H9 (cell line): Measurements from ENCODE around the gene TRRAP. TPM values are rescaled to one million over a fixed set of nuclear protein-coding genes. Genes with fewer than 3 reads are reported as not detected.

Source experiments
- DNase-seq: peaks from one replicate; pipeline ENCODE4 v3.0.0-alpha.2; 2017
- H2AFZ ChIP-seq: one replicate; pipeline ENCODE4 v1.6.1; 2013; ENCODE audit warnings: mild to moderate bottlenecking, low read length, control low read depth, moderate library complexity
- H2AK5ac ChIP-seq: 2 replicates; pipeline ENCODE4 v1.6.1; 2013; ENCODE audit warnings: low read length, control low read depth, mixed read lengths; ENCODE audit not compliant: insufficient read length
- H2BK120ac ChIP-seq: one replicate; pipeline ENCODE4 v1.6.1; 2013; ENCODE audit warnings: low read depth, mild to moderate bottlenecking, low read length, control low read depth, inconsistent platforms; ENCODE audit not compliant: poor library complexity, severe bottlenecking
- H2BK12ac ChIP-seq: 2 replicates; pipeline ENCODE4 v1.6.1; 2013; ENCODE audit warnings: low read length, control low read depth, mixed read lengths, low read depth; ENCODE audit not compliant: insufficient read length
- H2BK15ac ChIP-seq: 2 replicates; pipeline ENCODE4 v1.6.1; 2013; ENCODE audit warnings: low read depth, low read length, control low read depth
- H2BK20ac ChIP-seq: one replicate; pipeline ENCODE4 v1.6.1; 2013; ENCODE audit warnings: low read depth, mild to moderate bottlenecking, low read length, control low read depth, inconsistent platforms; ENCODE audit not compliant: poor library complexity, severe bottlenecking
- H2BK5ac ChIP-seq: 2 replicates; pipeline ENCODE4 v1.6.1; 2013; ENCODE audit warnings: low read length, control low read depth, mixed read lengths; ENCODE audit not compliant: insufficient read length
- H3K14ac ChIP-seq: 2 replicates; pipeline ENCODE4 v1.6.1; 2013; ENCODE audit warnings: low read length, control low read depth; ENCODE audit not compliant: insufficient read depth
- H3K18ac ChIP-seq: 2 replicates; pipeline ENCODE4 v1.6.1; 2013; ENCODE audit warnings: low read depth, mild to moderate bottlenecking, mixed read lengths, low read length, control low read depth; ENCODE audit not compliant: insufficient read length
- H3K23ac ChIP-seq: 2 replicates; pipeline ENCODE4 v1.6.1; 2013; ENCODE audit warnings: low read length, control low read depth, mixed read lengths, low read depth; ENCODE audit not compliant: insufficient read length
- H3K23me2 ChIP-seq: 2 replicates; pipeline ENCODE4 v1.6.1; 2013; ENCODE audit warnings: low read depth, mild to moderate bottlenecking, mixed read lengths, low read length, control low read depth; ENCODE audit not compliant: insufficient read length, poor library complexity, severe bottlenecking
- H3K27ac ChIP-seq: 2 replicates; pipeline ENCODE4 v1.5.1; 2013; ENCODE audit warnings: low read length, control low read depth, mixed read lengths, low read depth; ENCODE audit not compliant: insufficient read length
- H3K27me3 ChIP-seq: 2 replicates; pipeline ENCODE4 v1.6.1; 2013; ENCODE audit warnings: low read length, control low read depth, inconsistent platforms; ENCODE audit not compliant: insufficient read depth
- H3K4ac ChIP-seq: 2 replicates; pipeline ENCODE4 v1.6.1; 2013; ENCODE audit warnings: low read depth, mild to moderate bottlenecking, control low read depth, inconsistent platforms, low read length, moderate library complexity
- H3K4me1 ChIP-seq: 2 replicates; pipeline ENCODE4 v1.6.1; 2013; ENCODE audit warnings: low read length, control low read depth, inconsistent platforms; ENCODE audit not compliant: insufficient read depth
- H3K4me2 ChIP-seq: 2 replicates; pipeline ENCODE4 v1.6.1; 2013; ENCODE audit warnings: low read length, control low read depth, mixed read lengths; ENCODE audit not compliant: insufficient read length, insufficient read depth
- H3K56ac ChIP-seq: 2 replicates; pipeline ENCODE4 v1.6.1; 2013; ENCODE audit warnings: low read depth, mild to moderate bottlenecking, mixed read lengths, low read length, control low read depth; ENCODE audit not compliant: insufficient read length
- H3K79me1 ChIP-seq: 2 replicates; pipeline ENCODE4 v1.6.1; 2013; ENCODE audit warnings: low read depth, mild to moderate bottlenecking, moderate library complexity, low read length, control low read depth, inconsistent platforms; ENCODE audit not compliant: insufficient read depth, poor library complexity, severe bottlenecking
- H3K79me2 ChIP-seq: 2 replicates; pipeline ENCODE4 v1.6.1; 2013; ENCODE audit warnings: low read length, control low read depth, inconsistent platforms; ENCODE audit not compliant: insufficient read depth
- H3K9ac ChIP-seq: 2 replicates; pipeline ENCODE4 v1.6.1; 2013; ENCODE audit warnings: low read length, control low read depth, mixed read lengths; ENCODE audit not compliant: insufficient read length; ENCODE audit errors: extremely low read depth
- H3K9me3 ChIP-seq: one replicate; pipeline ENCODE4 v1.6.1; 2013; ENCODE audit warnings: low read depth, low read length, inconsistent platforms; ENCODE audit not compliant: control insufficient read depth
- H3T11ph ChIP-seq: one replicate; pipeline ENCODE4 v1.6.1; 2013; ENCODE audit warnings: mild to moderate bottlenecking, low read length, control low read depth, inconsistent platforms
- H4K20me1 ChIP-seq: one replicate; pipeline ENCODE4 v1.6.1; 2013; ENCODE audit not compliant: control insufficient read depth, insufficient read length, insufficient read depth
- H4K5ac ChIP-seq: 2 replicates; pipeline ENCODE4 v1.6.1; 2013; ENCODE audit warnings: low read depth, mild to moderate bottlenecking, mixed read lengths, low read length, control low read depth; ENCODE audit not compliant: insufficient read length
- H4K8ac ChIP-seq: replicated peaks from 2 replicates; pipeline ENCODE4 v1.6.1; 2013; ENCODE audit warnings: low read length, control low read depth, mixed read lengths, low read depth; ENCODE audit not compliant: insufficient read length
- H4K91ac ChIP-seq: 2 replicates; pipeline ENCODE4 v1.6.1; 2013; ENCODE audit warnings: low read depth, mild to moderate bottlenecking, moderate library complexity, mixed read lengths, low read length, control low read depth; ENCODE audit not compliant: insufficient read length
- H3K27ac Mint-ChIP-seq, 3 experiments: 2 replicates in 2 of 3; 3 replicates in 1 of 3; pipeline ENCODE4 v1.8.0; 2020 to 2021; ENCODE audit warnings: mixed read lengths in 3 of 3, mild to moderate bottlenecking in 1 of 3, moderate library complexity in 1 of 3
- H3K27me3 Mint-ChIP-seq: 2 replicates; pipeline ENCODE4 v1.8.0; 2021; ENCODE audit warnings: low read depth, mild to moderate bottlenecking, moderate library complexity, mixed read lengths
- H3K36me3 Mint-ChIP-seq, 3 experiments: 2 replicates in 2 of 3; 3 replicates in 1 of 3; pipeline ENCODE4 v1.8.0; 2020 to 2021; ENCODE audit warnings: low read depth in 3 of 3, mixed read lengths in 3 of 3; ENCODE audit not compliant: insufficient read depth in 1 of 3
- H3K4me1 Mint-ChIP-seq, 2 experiments: 2 replicates each; pipeline ENCODE4 v1.8.0; 2020; ENCODE audit warnings: mixed read lengths in 2 of 2
- H3K4me3 Mint-ChIP-seq, 2 experiments: 2 replicates in 1 of 2; 3 replicates in 1 of 2; pipeline ENCODE4 v1.8.0; 2020 to 2021; ENCODE audit warnings: mild to moderate bottlenecking in 2 of 2, mixed read lengths in 2 of 2, moderate library complexity in 1 of 2
- H3K9me3 Mint-ChIP-seq, 2 experiments: 2 replicates in 1 of 2; 3 replicates in 1 of 2; pipeline ENCODE4 v1.8.0; 2020; ENCODE audit warnings: mild to moderate bottlenecking in 2 of 2, mixed read lengths in 2 of 2, moderate library complexity in 1 of 2
- WGBS: extraction: QIAGEN DNeasy Blood & Tissue Kit; methylation state at CpG from one replicate; pipeline ENCODE4 v1.1.7; 2013; ENCODE audit warnings: missing lambda C conversion rate, low lambda C conversion rate, mixed read lengths; ENCODE audit not compliant: insufficient read length; ENCODE audit errors: extremely low coverage; 5-methylcytosine and 5-hydroxymethylcytosine counted together
- total RNA-seq: library from RNA; stranded (reverse); gene quantifications from 2 replicates; pipeline ENCODE4 v1.2.1, GENCODE V29; 2021
- TF ChIP-seq, protein P1 (sequence below): fragments of 200-600 bp; sonication (generic); conservative IDR thresholded peaks from 3 replicates; pipeline ENCODE4 v1.8.0; 2021; ENCODE audit warnings: antibody characterized with exemption, mild to moderate bottlenecking

TRRAP gene
- total RNA-seq, 1 experiment from 2014 or later: 58.6 TPM

DNA sequence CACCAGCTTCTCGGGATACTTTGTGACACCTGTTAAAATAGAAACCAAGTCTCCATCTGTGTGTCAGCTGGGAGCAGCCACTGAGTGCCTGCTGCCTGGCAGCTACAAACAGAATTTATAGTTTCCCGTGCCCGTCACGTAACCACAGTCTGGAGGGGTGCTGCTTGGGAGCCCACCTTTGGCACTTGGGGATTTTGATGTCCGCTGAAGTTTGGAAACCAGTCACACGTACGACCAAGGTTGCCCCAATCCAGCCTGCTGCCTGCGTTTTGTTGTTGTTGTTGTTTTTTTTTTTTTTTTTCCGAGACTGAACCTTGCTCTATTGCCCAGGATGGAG, 1.6 kb downstream of the TRRAP start:
- no peak overlapping the region for H2AFZ ChIP-seq
- no peaks in the 10 kb centered on the region for H4K20me1 ChIP-seq
- H3K23ac ChIP-seq: no peak overlapping the region
- H2BK20ac ChIP-seq: no peak overlapping the region
- no peak overlapping the region for H3K56ac ChIP-seq
- Mint-ChIP-seq H3K4me3 (peak overlapping the region; percentile 86 to 93; a peak in 4 of 5 replicates), H3K27me3 (peaks cover under 1% of the 10 kb centered on the region), H3K9me3 (no peaks in the 10 kb centered on the region), H3K36me3 (peaks cover 16 to 45% (median 42%) of the 10 kb centered on the region in 3 experiments; a peak in 6 of 7 replicates), H3K27ac (peak overlapping the region in 1 of 3 experiments; percentile 22; a peak in 1 of 7 replicates), H3K4me1 (peaks cover 14 to 15% of the 10 kb centered on the region in 2 experiments)
- peak overlapping the region; percentile 73 for H3K4me2 ChIP-seq
- peaks cover 7% of the 10 kb centered on the region for H3K79me1 ChIP-seq
- no CpG with 5 or more reads among the region's 9 CpGs for WGBS
- peaks cover 9% of the 10 kb centered on the region for H3K79me2 ChIP-seq
- peak overlapping the region; percentile 75 for H3K9ac ChIP-seq
- no peak overlapping the region for H3T11ph ChIP-seq
- H3K4me1 ChIP-seq: no peaks in the 10 kb centered on the region
- H2BK5ac ChIP-seq: no peak overlapping the region
- H3K4ac ChIP-seq: no peak overlapping the region
- no peak overlapping the region for H2BK12ac ChIP-seq
- no peak overlapping the region for H2BK120ac ChIP-seq
- H3K18ac ChIP-seq: no peak overlapping the region
- no peak overlapping the region for H4K91ac ChIP-seq
- H4K8ac ChIP-seq: no peak overlapping the region
- DNase-seq: no peak
- H3K27me3 ChIP-seq: no peaks in the 10 kb centered on the region
- H3K27ac ChIP-seq: no peak overlapping the region
- no peak overlapping the region for H2AK5ac ChIP-seq
- H4K5ac ChIP-seq: no peak overlapping the region
- H3K23me2 ChIP-seq: peaks cover 7% of the 10 kb centered on the region
- H3K14ac ChIP-seq: no peak overlapping the region
- H3K9me3 ChIP-seq: no peaks in the 10 kb centered on the region
- TF ChIP-seq, protein P1, sequence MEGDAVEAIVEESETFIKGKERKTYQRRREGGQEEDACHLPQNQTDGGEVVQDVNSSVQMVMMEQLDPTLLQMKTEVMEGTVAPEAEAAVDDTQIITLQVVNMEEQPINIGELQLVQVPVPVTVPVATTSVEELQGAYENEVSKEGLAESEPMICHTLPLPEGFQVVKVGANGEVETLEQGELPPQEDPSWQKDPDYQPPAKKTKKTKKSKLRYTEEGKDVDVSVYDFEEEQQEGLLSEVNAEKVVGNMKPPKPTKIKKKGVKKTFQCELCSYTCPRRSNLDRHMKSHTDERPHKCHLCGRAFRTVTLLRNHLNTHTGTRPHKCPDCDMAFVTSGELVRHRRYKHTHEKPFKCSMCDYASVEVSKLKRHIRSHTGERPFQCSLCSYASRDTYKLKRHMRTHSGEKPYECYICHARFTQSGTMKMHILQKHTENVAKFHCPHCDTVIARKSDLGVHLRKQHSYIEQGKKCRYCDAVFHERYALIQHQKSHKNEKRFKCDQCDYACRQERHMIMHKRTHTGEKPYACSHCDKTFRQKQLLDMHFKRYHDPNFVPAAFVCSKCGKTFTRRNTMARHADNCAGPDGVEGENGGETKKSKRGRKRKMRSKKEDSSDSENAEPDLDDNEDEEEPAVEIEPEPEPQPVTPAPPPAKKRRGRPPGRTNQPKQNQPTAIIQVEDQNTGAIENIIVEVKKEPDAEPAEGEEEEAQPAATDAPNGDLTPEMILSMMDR: no peak
- H2BK15ac ChIP-seq: no peak overlapping the region
